IMR-90 (cell line): Measurements from ENCODE around the gene MCF2L.

Source experiments
- BHLHE40 ChIP-seq: fragments of 150-350 bp; IDR thresholded peaks from 2 replicates; pipeline ENCODE4 v1.6.1; 2016; ENCODE audit warnings: mild to moderate bottlenecking, low read depth, low read length
- CTCF ChIP-seq: conservative IDR thresholded peaks from 2 replicates; pipeline ENCODE4 v1.5.1; 2012; ENCODE audit warnings: mild to moderate bottlenecking, low read depth, low read length, improper control_type of control experiment
- ELK1 ChIP-seq: fragments of 150-350 bp; IDR thresholded peaks from 2 replicates; pipeline ENCODE4 v1.6.1; 2016; ENCODE audit warnings: low read depth, mild to moderate bottlenecking, low read length, moderate library complexity, borderline replicate concordance
- POLR2A ChIP-seq: IDR thresholded peaks from 2 replicates; pipeline ENCODE4 v1.6.1; 2012; ENCODE audit warnings: mild to moderate bottlenecking, low read depth, low read length
- RAD21 ChIP-seq: IDR thresholded peaks from 2 replicates; pipeline ENCODE4 v1.6.1; 2012; ENCODE audit warnings: low read length, improper control_type of control experiment
- RCOR1 ChIP-seq: IDR thresholded peaks from 2 replicates; pipeline ENCODE4 v1.6.1; 2012; ENCODE audit warnings: mild to moderate bottlenecking, low read length, improper control_type of control experiment; ENCODE audit not compliant: insufficient replicate concordance
- SMC3 ChIP-seq: fragments of 150-350 bp; IDR thresholded peaks from 2 replicates; pipeline ENCODE4 v1.6.1; 2016; ENCODE audit warnings: low read depth, mild to moderate bottlenecking, antibody characterized with exemption, low read length, moderate library complexity
- USF2 ChIP-seq: fragments of 150-350 bp; IDR thresholded peaks from 2 replicates; pipeline ENCODE4 v1.6.1; 2017; ENCODE audit warnings: mild to moderate bottlenecking, antibody characterized with exemption, low read length, low read depth

- no peak for TF ChIP-seq POLR2A
- TF ChIP-seq CTCF, result no peak
- TF ChIP-seq ELK1, result no peak
- TF ChIP-seq SMC3, result no peak
- TF ChIP-seq RCOR1, result no peak
- TF ChIP-seq BHLHE40, result no peak
- TF ChIP-seq RAD21, result no peak
- no peak; the same call in 1 of the 2 replicates for TF ChIP-seq USF2
Measured at GRCh38 chr13:113065406-113066141, 96.6 kb downstream of the MCF2L start.
